ENCODE measurements around the gene TYSND1.

DNA sequence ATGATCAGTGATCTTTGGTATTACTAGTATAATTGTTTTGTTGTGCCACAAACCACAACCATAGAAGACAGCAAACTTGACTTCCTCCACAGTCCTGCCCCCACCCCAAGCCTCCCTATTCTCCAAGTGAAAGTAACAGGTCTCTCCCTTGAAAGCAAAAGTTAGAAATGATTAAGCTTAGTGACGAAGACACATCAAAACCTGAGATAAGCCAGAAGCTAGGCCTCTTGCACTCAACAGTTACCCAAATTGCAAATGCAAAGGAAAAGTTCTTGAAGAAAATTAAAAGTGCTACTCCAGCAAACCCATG is 16.3 kb upstream of the TYSND1 start:
- no peak for TF ChIP-seq POLR2A (IDR thresholded peaks at IDR 0.05; ENCODE audit: extremely low read depth, insufficient read length)
- TF ChIP-seq, protein P1, sequence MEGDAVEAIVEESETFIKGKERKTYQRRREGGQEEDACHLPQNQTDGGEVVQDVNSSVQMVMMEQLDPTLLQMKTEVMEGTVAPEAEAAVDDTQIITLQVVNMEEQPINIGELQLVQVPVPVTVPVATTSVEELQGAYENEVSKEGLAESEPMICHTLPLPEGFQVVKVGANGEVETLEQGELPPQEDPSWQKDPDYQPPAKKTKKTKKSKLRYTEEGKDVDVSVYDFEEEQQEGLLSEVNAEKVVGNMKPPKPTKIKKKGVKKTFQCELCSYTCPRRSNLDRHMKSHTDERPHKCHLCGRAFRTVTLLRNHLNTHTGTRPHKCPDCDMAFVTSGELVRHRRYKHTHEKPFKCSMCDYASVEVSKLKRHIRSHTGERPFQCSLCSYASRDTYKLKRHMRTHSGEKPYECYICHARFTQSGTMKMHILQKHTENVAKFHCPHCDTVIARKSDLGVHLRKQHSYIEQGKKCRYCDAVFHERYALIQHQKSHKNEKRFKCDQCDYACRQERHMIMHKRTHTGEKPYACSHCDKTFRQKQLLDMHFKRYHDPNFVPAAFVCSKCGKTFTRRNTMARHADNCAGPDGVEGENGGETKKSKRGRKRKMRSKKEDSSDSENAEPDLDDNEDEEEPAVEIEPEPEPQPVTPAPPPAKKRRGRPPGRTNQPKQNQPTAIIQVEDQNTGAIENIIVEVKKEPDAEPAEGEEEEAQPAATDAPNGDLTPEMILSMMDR (IDR thresholded peaks at IDR 0.05; ENCODE audit: low read depth, low read length), result no peak
- TF ChIP-seq MYC (IDR thresholded peaks at IDR 0.05; ENCODE audit: low read depth, low read length), result no peak
- TF ChIP-seq, protein P2, sequence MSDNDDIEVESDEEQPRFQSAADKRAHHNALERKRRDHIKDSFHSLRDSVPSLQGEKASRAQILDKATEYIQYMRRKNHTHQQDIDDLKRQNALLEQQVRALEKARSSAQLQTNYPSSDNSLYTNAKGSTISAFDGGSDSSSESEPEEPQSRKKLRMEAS (IDR thresholded peaks at IDR 0.05; ENCODE audit: low read depth, low read length), result no peak
